Activated naive CD8-positive, alpha-beta T cell treated with anti-CD3 and anti-CD28 coated beads for 36 hours (primary cell): Measurements from ENCODE around the gene CASP4. TPM values are rescaled to one million over a fixed set of nuclear protein-coding genes. Genes with fewer than 3 reads are reported as not detected.
"Not testable (repeated sequence)": the region's sequence is repeated elsewhere in the genome, so short reads cannot be mapped to it uniquely, and the experiment has no call there.

Experiments
- DNase-seq: peaks from one replicate; pipeline ENCODE4 v3.0.0; 2021
- H3K27ac Mint-ChIP-seq: one replicate; pipeline ENCODE4 v1.8.0; 2022; ENCODE audit warnings: mild to moderate bottlenecking, moderate library complexity, mixed read lengths
- H3K27me3 Mint-ChIP-seq: one replicate; pipeline ENCODE4 v1.8.0; 2022; ENCODE audit warnings: mild to moderate bottlenecking, mixed read lengths
- H3K36me3 Mint-ChIP-seq: one replicate; pipeline ENCODE4 v1.8.0; 2021; ENCODE audit warnings: mild to moderate bottlenecking, mixed read lengths
- H3K4me1 Mint-ChIP-seq: one replicate; pipeline ENCODE4 v1.8.0; 2021; ENCODE audit warnings: mixed read lengths
- H3K4me3 Mint-ChIP-seq: one replicate; pipeline ENCODE4 v1.8.0; 2022; ENCODE audit warnings: mild to moderate bottlenecking, moderate library complexity, mixed read lengths
- H3K9me3 Mint-ChIP-seq: one replicate; pipeline ENCODE4 v1.8.0; 2022; ENCODE audit warnings: mixed read lengths
- total RNA-seq, 2 experiments: library from RNA; stranded (reverse); gene quantifications; one replicate each; pipeline ENCODE4 v1.2.3, GENCODE V29; 2021

Gene CASP4
- total RNA-seq, 2 experiments from 2014 or later = 43.9 to 51.8 TPM

- Mint-ChIP-seq H3K27me3 (no peaks in the 10 kb centered on the region), H3K27ac (no peak overlapping the region), H3K4me3 (no peak overlapping the region), H3K9me3 (peaks cover 31% of the 10 kb centered on the region), H3K36me3 (peaks cover 25% of the 10 kb centered on the region), H3K4me1 (peaks cover 24% of the 10 kb centered on the region)
- no peak for DNase-seq
These were observed 2.4 kb upstream of the CASP4 start for GRCh38 chr11:104970756-104971155.

- peak overlapping the region; percentile 90 for H3K4me3 Mint-ChIP-seq
- peaks cover 39% of the 10 kb centered on the region for H3K36me3 Mint-ChIP-seq
These were observed 742 bp upstream of the CASP4 start for GRCh38 chr11:104968856-104969776.

GRCh38 chr11:104967534-104968354 lies 630 bp downstream of the CASP4 start:
- H3K4me1 Mint-ChIP-seq = peaks cover 38% of the 10 kb centered on the region
- peaks cover 23% of the 10 kb centered on the region for H3K9me3 Mint-ChIP-seq
- DNase-seq = no peak
- no peaks in the 10 kb centered on the region for H3K27me3 Mint-ChIP-seq
- H3K27ac Mint-ChIP-seq = peak overlapping the region; percentile 95
- H3K4me3 Mint-ChIP-seq = peak overlapping the region; percentile 90
- peaks cover 39% of the 10 kb centered on the region for H3K36me3 Mint-ChIP-seq

More at GRCh38 chr11:104968856-104969776, 742 bp upstream of the CASP4 start:
- peaks cover 33% of the 10 kb centered on the region for H3K4me1 Mint-ChIP-seq
- no peak for DNase-seq
- H3K9me3 Mint-ChIP-seq = peaks cover 27% of the 10 kb centered on the region
- peak overlapping the region; percentile 95 for H3K27ac Mint-ChIP-seq
- no peaks in the 10 kb centered on the region for H3K27me3 Mint-ChIP-seq

GRCh38 chr11:104965735-104966134 lies 2.6 kb downstream of the CASP4 start:
- Mint-ChIP-seq H3K27ac (no peak overlapping the region), H3K36me3 (peaks cover 58% of the 10 kb centered on the region), H3K4me3 (peak overlapping the region; percentile 12), H3K27me3 (no peaks in the 10 kb centered on the region), H3K4me1 (peaks cover 48% of the 10 kb centered on the region), H3K9me3 (peaks cover 21% of the 10 kb centered on the region)
- no peak for DNase-seq

- no peak overlapping the region for H3K4me3 Mint-ChIP-seq
- peaks cover 19% of the 10 kb centered on the region for H3K9me3 Mint-ChIP-seq
- no peak overlapping the region for H3K27ac Mint-ChIP-seq
- peaks cover 68% of the 10 kb centered on the region for H3K36me3 Mint-ChIP-seq
- peaks cover 56% of the 10 kb centered on the region for H3K4me1 Mint-ChIP-seq
- no peak for DNase-seq
- no peaks in the 10 kb centered on the region for H3K27me3 Mint-ChIP-seq
These were observed 4.1 kb downstream of the CASP4 start for GRCh38 chr11:104964247-104964646.

- Mint-ChIP-seq H3K36me3 (peaks cover 75% of the 10 kb centered on the region), H3K27ac (no peak overlapping the region), H3K4me3 (no peak overlapping the region), H3K9me3 (peaks cover 19% of the 10 kb centered on the region), H3K27me3 (no peaks in the 10 kb centered on the region), H3K4me1 (peaks cover 57% of the 10 kb centered on the region)
- no peak for DNase-seq
These were observed 5.5 kb downstream of the CASP4 start for GRCh38 chr11:104962852-104963251.

- H3K4me3 Mint-ChIP-seq = no peak overlapping the region
- peaks cover 49% of the 10 kb centered on the region for H3K4me1 Mint-ChIP-seq
- peaks cover 52% of the 10 kb centered on the region for H3K36me3 Mint-ChIP-seq
- peaks cover 7% of the 10 kb centered on the region for H3K9me3 Mint-ChIP-seq
- no peaks in the 10 kb centered on the region for H3K27me3 Mint-ChIP-seq
- DNase-seq = no peak
- H3K27ac Mint-ChIP-seq = no peak overlapping the region
These were observed 11.1 kb downstream of the CASP4 start for GRCh38 chr11:104957280-104957679.

GRCh38 chr11:104956528-104956927 lies 11.8 kb downstream of the CASP4 start:
- no peak overlapping the region for H3K27ac Mint-ChIP-seq

GRCh38 chr11:104946907-104947306 lies 21.5 kb downstream of the CASP4 start:
- DNase-seq = no peak
- Mint-ChIP-seq H3K9me3 (no peaks in the 10 kb centered on the region), H3K4me1 (peaks cover 5% of the 10 kb centered on the region), H3K27me3 (no peaks in the 10 kb centered on the region), H3K4me3 (no peak overlapping the region), H3K36me3 (peaks cover 79% of the 10 kb centered on the region), H3K27ac (no peak overlapping the region)

More at GRCh38 chr11:104956528-104956927, 11.8 kb downstream of the CASP4 start:
- Mint-ChIP-seq H3K4me1 (peaks cover 44% of the 10 kb centered on the region), H3K9me3 (peaks cover 5% of the 10 kb centered on the region), H3K27me3 (no peaks in the 10 kb centered on the region), H3K4me3 (no peak overlapping the region), H3K36me3 (peaks cover 49% of the 10 kb centered on the region)
- DNase-seq = no peak

GRCh38 chr11:104944076-104944475 lies 24.3 kb downstream of the CASP4 start:
- Mint-ChIP-seq H3K4me1 (peaks cover 5% of the 10 kb centered on the region), H3K27ac (peak overlapping the region; percentile 35), H3K36me3 (peaks cover 57% of the 10 kb centered on the region), H3K4me3 (no peak overlapping the region), H3K27me3 (no peaks in the 10 kb centered on the region), H3K9me3 (no peaks in the 10 kb centered on the region)
- no peak for DNase-seq

GRCh38 chr11:104943561-104943960 lies 24.8 kb downstream of the CASP4 start:
- Mint-ChIP-seq H3K27ac (no peak overlapping the region), H3K4me1 (peaks cover 5% of the 10 kb centered on the region), H3K27me3 (no peaks in the 10 kb centered on the region), H3K4me3 (no peak overlapping the region), H3K9me3 (no peaks in the 10 kb centered on the region), H3K36me3 (peaks cover 52% of the 10 kb centered on the region)
- DNase-seq = no peak

GRCh38 chr11:104934594-104934993 lies 33.8 kb downstream of the CASP4 start:
- H3K27ac Mint-ChIP-seq = no peak overlapping the region
- H3K36me3 Mint-ChIP-seq = peaks cover 20% of the 10 kb centered on the region
- peaks cover 24% of the 10 kb centered on the region for H3K9me3 Mint-ChIP-seq
- H3K4me1 Mint-ChIP-seq = peaks cover 17% of the 10 kb centered on the region
- H3K27me3 Mint-ChIP-seq = no peaks in the 10 kb centered on the region
- no peak for DNase-seq
- H3K4me3 Mint-ChIP-seq = no peak overlapping the region

GRCh38 chr11:104934073-104934472 lies 34.3 kb downstream of the CASP4 start:
- Mint-ChIP-seq H3K36me3 (peaks cover 23% of the 10 kb centered on the region), H3K9me3 (peaks cover 28% of the 10 kb centered on the region), H3K4me1 (peaks cover 17% of the 10 kb centered on the region)
- DNase-seq, H3K4me3 Mint-ChIP-seq, H3K27me3 Mint-ChIP-seq, H3K27ac Mint-ChIP-seq: not testable (repeated sequence)

GRCh38 chr11:104928811-104929210 lies 39.6 kb downstream of the CASP4 start:
- no peaks in the 10 kb centered on the region for H3K27me3 Mint-ChIP-seq
- no peak overlapping the region for H3K27ac Mint-ChIP-seq
- DNase-seq = no peak
- no peak overlapping the region for H3K4me3 Mint-ChIP-seq
- no peaks in the 10 kb centered on the region for H3K4me1 Mint-ChIP-seq
- peaks cover 31% of the 10 kb centered on the region for H3K36me3 Mint-ChIP-seq
- H3K9me3 Mint-ChIP-seq = peaks cover 39% of the 10 kb centered on the region
